GM12878 (cell line): ENCODE data around the gene RAD18. TPM values are rescaled to one million over a fixed set of nuclear protein-coding genes. Genes with fewer than 3 reads are reported as not detected.

Experiments used
- ATAC-seq: fragments of 200-7000 bp; cut with Tn5 transposase; 3 replicates; pipeline ENCODE4 v1.9.1; 2020; ENCODE audit warnings: mild to moderate bottlenecking, moderate library complexity
- BruUV-seq: library from RNA; stranded (reverse); fragments of 400-500 nt; replicated peaks from 2 replicates; lab custom pipeline; 2021; lab: Mats Ljungman, UMichigan
- CTCF ChIA-PET: fragments of 300-600 bp; sonication (Branson Sonifier 250); formaldehyde crosslinking; extraction: SDS; loops from one replicate; lab custom pipeline; 2021; ENCODE audit warnings: inconsistent platforms; lab: Yijun Ruan, JAX
- POLR2A ChIA-PET: fragments of 350-600 bp; formaldehyde crosslinking; extraction: SDS; loops from one replicate; lab custom pipeline; 2021; ENCODE audit warnings: inconsistent platforms; lab: Charles Lee
- RAD21 ChIA-PET: fragments of 300-600 bp; sonication (Branson Sonifier 250); formaldehyde crosslinking; loops from one replicate; lab custom pipeline; 2023; ENCODE audit warnings: antibody characterized with exemption; ENCODE audit not compliant: unreplicated experiment; lab: Charles Lee
- SMC1A ChIA-PET: fragments of 300-600 bp; sonication (Branson Sonifier 250); formaldehyde crosslinking; loops from one replicate; lab custom pipeline; 2023; ENCODE audit not compliant: unreplicated experiment, uncharacterized antibody; lab: Charles Lee
- DNase-seq: peaks from one replicate; pipeline ENCODE4 v3.0.0-alpha.2; 2011; ENCODE audit warnings: low read depth, low spot score
- FAIRE-seq: peaks from 3 replicates; lab custom pipeline; 2011; peaks lifted over from hg19 to GRCh38; lab: Jason Lieb, UNC
- H2AFZ ChIP-seq: 2 replicates; pipeline ENCODE4 v1.6.0; 2011; ENCODE audit warnings: low read depth, low read length, control low read depth; ENCODE audit not compliant: control insufficient read depth
- H3K27ac ChIP-seq: 2 replicates; pipeline ENCODE4 v1.5.1; 2011; ENCODE audit warnings: control low read depth; ENCODE audit not compliant: control insufficient read depth, insufficient read depth
- H3K27me3 ChIP-seq, 2 experiments: replicated peaks in 1 of 2; 2 replicates each; pipeline versions ENCODE4 v1.6.0 to v1.6.1; 2011; ENCODE audit warnings: low read length in 1 of 2; ENCODE audit not compliant: control insufficient read depth in 2 of 2, insufficient read depth in 2 of 2
- H3K36me3 ChIP-seq, 2 experiments: 2 replicates each; pipeline ENCODE4 v1.5.1; 2011; ENCODE audit warnings: low read length in 1 of 2; ENCODE audit not compliant: control insufficient read depth in 2 of 2, insufficient read depth in 2 of 2
- H3K4me1 ChIP-seq: 2 replicates; pipeline ENCODE4 v1.6.1; 2011; ENCODE audit warnings: mild to moderate bottlenecking, low read length, moderate library complexity, mixed read lengths; ENCODE audit not compliant: control insufficient read depth, insufficient read depth
- H3K4me2 ChIP-seq: 2 replicates; pipeline ENCODE4 v1.6.0; 2011; ENCODE audit warnings: control low read depth; ENCODE audit not compliant: control insufficient read depth, insufficient read depth
- H3K4me3 ChIP-seq: fragments of 200-600 bp; sonication (generic); 2 replicates; pipeline ENCODE4 v1.5.1; 2016
- H3K79me2 ChIP-seq: 2 replicates; pipeline ENCODE4 v1.6.0; 2011; ENCODE audit warnings: low read length; ENCODE audit not compliant: control insufficient read depth, insufficient read depth
- H3K9ac ChIP-seq: 2 replicates; pipeline ENCODE4 v1.8.0; 2011; ENCODE audit warnings: low read length, control low read depth, mixed read lengths; ENCODE audit not compliant: control insufficient read depth, insufficient read depth
- H3K9me3 ChIP-seq: replicated peaks from 3 replicates; pipeline ENCODE4 v1.5.1; 2011; ENCODE audit warnings: mild to moderate bottlenecking, low read length; ENCODE audit not compliant: control insufficient read depth, insufficient read depth
- H4K20me1 ChIP-seq: 2 replicates; pipeline ENCODE4 v1.6.0; 2011; ENCODE audit not compliant: control insufficient read depth, insufficient read depth
- BACH1 ChIP-seq: fragments of 450-650 bp; IDR thresholded peaks from 2 replicates; pipeline ENCODE4 v1.6.1; 2017; ENCODE audit warnings: mild to moderate bottlenecking, borderline replicate concordance
- CBX3 ChIP-seq: fragments of 200-600 bp; sonication (generic); IDR thresholded peaks from 2 replicates; pipeline ENCODE4 v1.6.1; 2016; ENCODE audit warnings: low read depth, borderline replicate concordance
- CBX5 ChIP-seq: sonication (generic); IDR thresholded peaks from 2 replicates; pipeline ENCODE4 v1.6.1; 2016; ENCODE audit warnings: low read depth, moderate library complexity, mild to moderate bottlenecking, inconsistent platforms
- IRF4 ChIP-seq: IDR thresholded peaks from 2 replicates; pipeline ENCODE4 v1.6.1; 2011; ENCODE audit warnings: low read depth, low read length
- MXI1 ChIP-seq: fragments of 150-350 bp; IDR thresholded peaks from 2 replicates; pipeline ENCODE4 v1.6.1; 2011; ENCODE audit warnings: low read depth, mild to moderate bottlenecking, inconsistent platforms, low read length, improper control_type of control experiment
- POLR2A ChIP-seq: IDR thresholded peaks from 2 replicates; pipeline ENCODE4 v1.6.1; 2011; ENCODE audit warnings: low read depth, mild to moderate bottlenecking, low read length
- RCOR1 ChIP-seq: conservative IDR thresholded peaks from 2 replicates; pipeline ENCODE4 v1.6.1; 2012; ENCODE audit warnings: low read depth, low read length, improper control_type of control experiment
- USF2 ChIP-seq: IDR thresholded peaks from 2 replicates; pipeline ENCODE4 v1.6.1; 2011; ENCODE audit warnings: low read depth, low read length, improper control_type of control experiment, borderline replicate concordance
- YBX1 ChIP-seq: fragments of 450-650 bp; IDR thresholded peaks from 2 replicates; pipeline ENCODE4 v1.6.1; 2016; ENCODE audit warnings: antibody characterized with exemption
- ZNF592 ChIP-seq: fragments of 450-650 bp; IDR thresholded peaks from 2 replicates; pipeline ENCODE4 v1.6.1; 2017; ENCODE audit warnings: mild to moderate bottlenecking, moderate library complexity
- WGBS: methylation state at CpG from one replicate; pipeline ENCODE4 v1.1.6; 2016; ENCODE audit warnings: low lambda C conversion rate; ENCODE audit not compliant: insufficient replicate concordance, insufficient coverage; ENCODE audit errors: missing lambda C conversion rate; 5-methylcytosine and 5-hydroxymethylcytosine counted together
- in situ Hi-C: fragments of 300-500 bp; cut with MboI; formaldehyde crosslinking; loops from 9 replicates; pipeline ENCODE4 v1.14.3; 2018; ENCODE audit warnings: mixed read lengths
- intact Hi-C: fragments of 100-400 bp; cut with micrococcal nuclease; formaldehyde crosslinking; loops from one replicate; pipeline ENCODE4 v1.14.2; 2022; ENCODE audit not compliant: unreplicated experiment
- polyA plus RNA-seq, 11 experiments: library from polyadenylated mRNA; depleted of rRNA in 4 of 11; unstranded in 6 of 11; stranded (reverse) in 5 of 11; fragments of >200 nt; fragmentation: Nextera tagmentation in 4 of 11; fragmentation: Illumina TruSeq in 1 of 11; extraction: Ambion mirVana in 4 of 11; extraction: Trizol in 1 of 11; gene quantifications; 1 replicate in 1 of 11; 2 replicates in 10 of 11; pipeline versions ENCODE4 v1.2.1 to v1.2.3, GENCODE V29; 2011 to 2016; ENCODE audit warnings: inconsistent platforms in 2 of 11, missing spikeins in 2 of 11, low read depth in 1 of 11
- total RNA-seq, 4 experiments: library from RNA; depleted of rRNA in 3 of 4; stranded (reverse); fragments of >200 nt in 3 of 4; fragmentation: Illumina TruSeq in 1 of 4; extraction: Trizol in 1 of 4; gene quantifications; 2 replicates each; pipeline versions ENCODE4 v1.2.1 to v1.2.3, GENCODE V29; 2013 to 2021
- TF ChIP-seq, protein P1 (sequence below): fragments of 450-650 bp; IDR thresholded peaks from 2 replicates; pipeline ENCODE4 v1.6.1; 2017; ENCODE audit warnings: low read depth, mild to moderate bottlenecking, moderate library complexity
- TF ChIP-seq, protein P2 (sequence below): IDR thresholded peaks from 2 replicates; pipeline ENCODE4 v1.6.1; 2012; ENCODE audit warnings: low read length, inconsistent platforms
- TF ChIP-seq, protein P3 (sequence below): fragments of 450-650 bp; IDR thresholded peaks from 2 replicates; pipeline ENCODE4 v1.6.1; 2018; ENCODE audit warnings: borderline replicate concordance, mild to moderate bottlenecking; ENCODE audit not compliant: partially characterized antibody

The RAD18 gene
- total and polyA plus RNA-seq, 10 of the 15 experiments (the other 5 are each of a cell fraction or from before 2014, with no cell fraction given) = 8.7 to 38.6 (median 19.2) TPM

DNA sequence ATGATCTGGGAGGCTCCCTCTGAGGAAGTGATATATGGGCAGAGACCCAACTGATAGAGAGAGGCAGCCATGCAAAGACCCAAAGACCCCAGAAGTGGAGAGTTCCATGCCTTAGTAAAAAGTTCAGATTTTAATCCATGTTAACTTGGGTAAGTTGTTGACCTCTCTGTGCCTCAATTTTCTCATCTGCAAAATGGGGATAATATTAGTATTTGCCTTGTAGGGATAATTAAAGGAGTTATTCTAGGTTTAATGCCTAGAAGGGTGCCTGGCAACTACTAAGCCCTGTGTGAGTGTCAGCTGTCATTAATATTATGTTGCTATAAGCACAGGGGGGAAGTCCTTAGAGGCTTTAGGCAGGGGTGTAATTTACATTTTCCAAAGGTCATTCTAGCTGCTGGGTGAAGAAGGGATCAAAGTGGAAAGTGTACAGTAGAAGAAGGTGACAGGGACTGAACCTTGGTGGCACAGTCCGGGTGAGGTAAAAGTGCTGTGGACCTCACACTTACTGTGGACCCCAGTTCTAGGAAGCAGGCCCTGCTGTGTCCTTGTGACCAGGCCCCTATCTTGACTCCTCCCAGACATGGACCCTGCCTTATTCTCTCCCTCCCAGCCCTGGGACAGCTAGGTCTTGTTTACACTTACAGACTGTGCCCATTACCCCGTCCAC is 3.0 kb upstream of the RAD18 start:
- POLR2A ChIA-PET = no interaction called here
- TF ChIP-seq, protein P1, sequence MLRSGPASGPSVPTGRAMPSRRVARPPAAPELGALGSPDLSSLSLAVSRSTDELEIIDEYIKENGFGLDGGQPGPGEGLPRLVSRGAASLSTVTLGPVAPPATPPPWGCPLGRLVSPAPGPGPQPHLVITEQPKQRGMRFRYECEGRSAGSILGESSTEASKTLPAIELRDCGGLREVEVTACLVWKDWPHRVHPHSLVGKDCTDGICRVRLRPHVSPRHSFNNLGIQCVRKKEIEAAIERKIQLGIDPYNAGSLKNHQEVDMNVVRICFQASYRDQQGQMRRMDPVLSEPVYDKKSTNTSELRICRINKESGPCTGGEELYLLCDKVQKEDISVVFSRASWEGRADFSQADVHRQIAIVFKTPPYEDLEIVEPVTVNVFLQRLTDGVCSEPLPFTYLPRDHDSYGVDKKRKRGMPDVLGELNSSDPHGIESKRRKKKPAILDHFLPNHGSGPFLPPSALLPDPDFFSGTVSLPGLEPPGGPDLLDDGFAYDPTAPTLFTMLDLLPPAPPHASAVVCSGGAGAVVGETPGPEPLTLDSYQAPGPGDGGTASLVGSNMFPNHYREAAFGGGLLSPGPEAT = no peak
- TF ChIP-seq, protein P2, sequence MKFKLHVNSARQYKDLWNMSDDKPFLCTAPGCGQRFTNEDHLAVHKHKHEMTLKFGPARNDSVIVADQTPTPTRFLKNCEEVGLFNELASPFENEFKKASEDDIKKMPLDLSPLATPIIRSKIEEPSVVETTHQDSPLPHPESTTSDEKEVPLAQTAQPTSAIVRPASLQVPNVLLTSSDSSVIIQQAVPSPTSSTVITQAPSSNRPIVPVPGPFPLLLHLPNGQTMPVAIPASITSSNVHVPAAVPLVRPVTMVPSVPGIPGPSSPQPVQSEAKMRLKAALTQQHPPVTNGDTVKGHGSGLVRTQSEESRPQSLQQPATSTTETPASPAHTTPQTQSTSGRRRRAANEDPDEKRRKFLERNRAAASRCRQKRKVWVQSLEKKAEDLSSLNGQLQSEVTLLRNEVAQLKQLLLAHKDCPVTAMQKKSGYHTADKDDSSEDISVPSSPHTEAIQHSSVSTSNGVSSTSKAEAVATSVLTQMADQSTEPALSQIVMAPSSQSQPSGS = no peak
- no peak for TF ChIP-seq USF2
- TF ChIP-seq YBX1 = no peak
- TF ChIP-seq MXI1 = no peak
- TF ChIP-seq ZNF592 = no peak
- TF ChIP-seq CBX3 = no peak
- no peak for TF ChIP-seq IRF4
- no peak for TF ChIP-seq CBX5
- TF ChIP-seq, protein P3, sequence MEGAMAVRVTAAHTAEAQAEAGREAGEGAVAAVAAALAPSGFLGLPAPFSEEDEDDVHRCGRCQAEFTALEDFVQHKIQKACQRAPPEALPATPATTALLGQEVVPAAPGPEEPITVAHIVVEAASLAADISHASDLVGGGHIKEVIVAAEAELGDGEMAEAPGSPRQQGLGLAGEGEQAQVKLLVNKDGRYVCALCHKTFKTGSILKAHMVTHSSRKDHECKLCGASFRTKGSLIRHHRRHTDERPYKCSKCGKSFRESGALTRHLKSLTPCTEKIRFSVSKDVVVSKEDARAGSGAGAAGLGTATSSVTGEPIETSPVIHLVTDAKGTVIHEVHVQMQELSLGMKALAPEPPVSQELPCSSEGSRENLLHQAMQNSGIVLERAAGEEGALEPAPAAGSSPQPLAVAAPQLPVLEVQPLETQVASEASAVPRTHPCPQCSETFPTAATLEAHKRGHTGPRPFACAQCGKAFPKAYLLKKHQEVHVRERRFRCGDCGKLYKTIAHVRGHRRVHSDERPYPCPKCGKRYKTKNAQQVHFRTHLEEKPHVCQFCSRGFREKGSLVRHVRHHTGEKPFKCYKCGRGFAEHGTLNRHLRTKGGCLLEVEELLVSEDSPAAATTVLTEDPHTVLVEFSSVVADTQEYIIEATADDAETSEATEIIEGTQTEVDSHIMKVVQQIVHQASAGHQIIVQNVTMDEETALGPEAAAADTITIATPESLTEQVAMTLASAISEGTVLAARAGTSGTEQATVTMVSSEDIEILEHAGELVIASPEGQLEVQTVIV = no peak
- TF ChIP-seq RCOR1 = no peak
- TF ChIP-seq BACH1 = no peak
- no peak for TF ChIP-seq POLR2A

More for the DNA sequence above, 3.0 kb upstream of the RAD18 start:
- FAIRE-seq (no peak), ATAC-seq (no peak), DNase-seq (no peak)
- Histone ChIP-seq H3K4me3 (no peak overlapping the region), H3K79me2 (peaks cover 20% of the 10 kb centered on the region), H3K9me3 (no peaks in the 10 kb centered on the region), H3K27ac (no peak overlapping the region), H3K4me2 (no peak overlapping the region), H3K9ac (no peak overlapping the region), H3K4me1 (no peaks in the 10 kb centered on the region), H4K20me1 (no peaks in the 10 kb centered on the region), H3K27me3 (no peaks in the 10 kb centered on the region), H3K36me3 (no peaks in the 10 kb centered on the region), H2AFZ (no peak overlapping the region)
- intact Hi-C loops (no loop called here), in situ Hi-C loops (no loop called here)
- ChIA-PET RAD21 (interaction anchor here (0.6 to 1.1 kb wide), 2 partner anchors 28 to 1309 kb away, joined by 3 read pairs; no protein-coding TSS in a partner anchor), SMC1A (interaction anchor here (1.2 kb wide), 1 partner anchor 71 kb away, joined by 3 read pairs; no protein-coding TSS in a partner anchor), CTCF (interaction anchor here (1.1 to 1.5 kb wide), 3 partner anchors 197 to 337 kb away, joined by 3 to 4 read pairs (median 4); partner anchors contain the start of gene OXTR)
- no TSS peak for BruUV-seq
- WGBS = 38% methylated on average over 2 of the region's 2 CpGs
